Psoas muscle (tissue), 8 donors: ENCODE measurements around the gene ACTC1. TPM values are rescaled to one million over a fixed set of nuclear protein-coding genes. Genes with fewer than 3 reads are reported as not detected.
A peak's percentile ranks its signal among the peaks of the same experiment; 100 is the strongest.

Experiments
- ATAC-seq, 4 donors: fragments of 200-7000 bp; cut with Tn5 transposase; one replicate each; pipeline ENCODE4 v1.9.1; 2020; ENCODE audit warnings: moderate library complexity in 3 of 4, mild to moderate bottlenecking in 2 of 4
- DNase-seq, 2 donors: peaks; one replicate each; pipeline ENCODE4 v3.0.0-alpha.2; 2020
- H3K27ac ChIP-seq: fragments of 200-600 bp; one replicate; pipeline ENCODE4 v1.8.0; 2022
- H3K27me3 ChIP-seq, 3 donors: fragments of 200-600 bp in 1 of 3; one replicate each; pipeline versions ENCODE4 v1.6.1 to v1.8.0; 2013 to 2022; ENCODE audit warnings: low read length in 2 of 3, mild to moderate bottlenecking in 2 of 3, moderate library complexity in 1 of 3; ENCODE audit not compliant: insufficient read depth in 3 of 3
- H3K36me3 ChIP-seq, 2 donors: fragments of 200-600 bp in 1 of 2; one replicate each; pipeline versions ENCODE4 v1.6.1 to v1.8.0; 2013 to 2022; ENCODE audit warnings: low read depth in 1 of 2, mild to moderate bottlenecking in 1 of 2, moderate library complexity in 1 of 2; ENCODE audit not compliant: insufficient read depth in 1 of 2
- H3K4me1 ChIP-seq: fragments of 200-600 bp; one replicate; pipeline ENCODE4 v1.8.0; 2022
- H3K4me3 ChIP-seq: fragments of 200-600 bp; one replicate; pipeline ENCODE4 v1.8.0; 2022; ENCODE audit warnings: mild to moderate bottlenecking
- H3K9me3 ChIP-seq: fragments of 200-600 bp; one replicate; pipeline ENCODE4 v1.8.0; 2022
- WGBS, 3 donors: extraction: QIAGEN DNeasy Blood & Tissue Kit; methylation state at CpG; one replicate each; pipeline versions ENCODE4 v1.1.6 to v1.1.7; 2013; 5-methylcytosine and 5-hydroxymethylcytosine counted together
- intact Hi-C, 2 donors: fragments of 100-400 bp; cut with DNase I; formaldehyde crosslinking; loops; one replicate each; pipeline versions ENCODE4 v1.11.0 to v1.14.2; 2022
- polyA plus RNA-seq, 3 donors: library from polyadenylated mRNA; stranded (reverse); fragments of 200-250 nt; gene quantifications; one replicate each; pipeline ENCODE4 v1.2.3, GENCODE V29; 2013
- total RNA-seq, 4 donors: library from RNA; stranded (reverse); fragmentation: NEBNext Ultra II Directional in 2 of 4; extraction: Animal tissue kit (Norgen Biotek cat#: 25700) in 2 of 4; gene quantifications; one replicate each; pipeline versions ENCODE4 v1.2.1 to v1.2.4, GENCODE V29; 2021 to 2023
- TF ChIP-seq, protein P1 (sequence below): fragments of 200-600 bp; IDR thresholded peaks from one replicate; pipeline ENCODE4 v1.8.0; 2022; ENCODE audit warnings: antibody characterized with exemption
- donor health status: healthy with polysubstance abuse.
- donor health status: DM: no; HTN: no; CAD: no; lungs with moderate emphysema.
- donor health status: Bipolar disorder and iron deficiency.
- donor health status: healthy.
- donor health status: DM: yes; HTN: yes; CAD: no.
- donor health status: DM: no; HTN: no; CAD: no.
- donor health status: DM: no; HTN: no; CAD: no.
- donor health status: DM: yes; HTN: yes; CAD: no.

The ACTC1 gene
- total and polyA plus RNA-seq, 7 donors: 33.5 to 3,379 (median 644) TPM

DNA sequence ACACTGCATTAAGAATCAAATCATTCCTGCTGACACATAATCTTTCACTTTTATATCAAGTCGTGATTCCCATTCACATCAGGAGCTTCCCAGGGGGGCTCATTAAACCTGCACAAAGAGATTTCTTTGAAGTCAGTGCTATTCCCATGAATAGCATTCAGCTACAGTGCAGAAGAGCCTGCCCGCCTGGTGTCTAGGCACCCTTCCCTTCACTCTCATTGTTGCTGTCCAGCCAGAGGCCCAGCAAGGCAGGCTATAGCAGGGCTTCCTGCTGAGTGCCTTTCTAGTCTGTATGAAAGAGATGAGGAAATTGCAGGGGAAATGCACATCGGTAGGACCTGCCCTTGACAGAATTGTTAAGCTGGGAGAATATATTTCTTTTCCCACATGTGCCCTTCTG lies 36.0 kb downstream of the ACTC1 start:
- no peak for ATAC-seq
- H3K4me1 ChIP-seq: no peaks in the 10 kb centered on the region
- no peaks in the 10 kb centered on the region for H3K9me3 ChIP-seq
- DNase-seq: no peak
- no peak overlapping the region for H3K4me3 ChIP-seq
- H3K36me3 ChIP-seq: no peaks in the 10 kb centered on the region
- TF ChIP-seq, protein P1, sequence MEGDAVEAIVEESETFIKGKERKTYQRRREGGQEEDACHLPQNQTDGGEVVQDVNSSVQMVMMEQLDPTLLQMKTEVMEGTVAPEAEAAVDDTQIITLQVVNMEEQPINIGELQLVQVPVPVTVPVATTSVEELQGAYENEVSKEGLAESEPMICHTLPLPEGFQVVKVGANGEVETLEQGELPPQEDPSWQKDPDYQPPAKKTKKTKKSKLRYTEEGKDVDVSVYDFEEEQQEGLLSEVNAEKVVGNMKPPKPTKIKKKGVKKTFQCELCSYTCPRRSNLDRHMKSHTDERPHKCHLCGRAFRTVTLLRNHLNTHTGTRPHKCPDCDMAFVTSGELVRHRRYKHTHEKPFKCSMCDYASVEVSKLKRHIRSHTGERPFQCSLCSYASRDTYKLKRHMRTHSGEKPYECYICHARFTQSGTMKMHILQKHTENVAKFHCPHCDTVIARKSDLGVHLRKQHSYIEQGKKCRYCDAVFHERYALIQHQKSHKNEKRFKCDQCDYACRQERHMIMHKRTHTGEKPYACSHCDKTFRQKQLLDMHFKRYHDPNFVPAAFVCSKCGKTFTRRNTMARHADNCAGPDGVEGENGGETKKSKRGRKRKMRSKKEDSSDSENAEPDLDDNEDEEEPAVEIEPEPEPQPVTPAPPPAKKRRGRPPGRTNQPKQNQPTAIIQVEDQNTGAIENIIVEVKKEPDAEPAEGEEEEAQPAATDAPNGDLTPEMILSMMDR: no peak
- no peak overlapping the region for H3K27ac ChIP-seq
- WGBS, 3 donors: 43 to 53% (median 53%) methylated on average over 3 of the region's 3 CpGs
- intact Hi-C loops: no loop called here
- H3K27me3 ChIP-seq: peaks cover 8 to 36% (median 10%) of the 10 kb centered on the region in 3 donors

DNA sequence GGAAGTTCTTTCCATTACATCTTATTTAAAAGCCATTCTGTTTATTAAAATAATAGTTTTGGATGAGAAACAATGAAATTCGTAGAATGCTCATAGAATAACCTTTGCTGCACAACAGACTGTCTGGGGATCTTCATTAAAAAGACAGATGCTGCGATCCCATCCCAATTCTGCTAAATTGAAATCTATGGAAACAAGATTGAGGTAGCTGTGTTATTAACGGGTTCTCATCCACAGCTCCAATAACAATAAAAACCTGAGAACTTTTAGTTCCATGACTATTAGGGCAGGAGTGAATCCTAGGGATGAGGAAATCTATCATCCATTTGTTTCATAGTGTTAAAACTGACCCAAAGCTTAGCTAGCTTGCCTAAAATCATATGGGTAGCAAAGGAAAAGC lies 38.1 kb downstream of the ACTC1 start:
- ATAC-seq (no peak), DNase-seq (no peak)
- intact Hi-C loops: no loop called here
- WGBS, 3 donors: 76 to 78% (median 78%) methylated on average over 3 of the region's 3 CpGs
- TF ChIP-seq, protein P1: no peak
- H3K27me3 ChIP-seq: peaks cover 8 to 56% (median 17%) of the 10 kb centered on the region in 3 donors
- no peak overlapping the region for H3K4me3 ChIP-seq
- no peaks in the 10 kb centered on the region for H3K9me3 ChIP-seq
- no peaks in the 10 kb centered on the region for H3K4me1 ChIP-seq
- no peaks in the 10 kb centered on the region for H3K36me3 ChIP-seq
- H3K27ac ChIP-seq: no peak overlapping the region

DNA sequence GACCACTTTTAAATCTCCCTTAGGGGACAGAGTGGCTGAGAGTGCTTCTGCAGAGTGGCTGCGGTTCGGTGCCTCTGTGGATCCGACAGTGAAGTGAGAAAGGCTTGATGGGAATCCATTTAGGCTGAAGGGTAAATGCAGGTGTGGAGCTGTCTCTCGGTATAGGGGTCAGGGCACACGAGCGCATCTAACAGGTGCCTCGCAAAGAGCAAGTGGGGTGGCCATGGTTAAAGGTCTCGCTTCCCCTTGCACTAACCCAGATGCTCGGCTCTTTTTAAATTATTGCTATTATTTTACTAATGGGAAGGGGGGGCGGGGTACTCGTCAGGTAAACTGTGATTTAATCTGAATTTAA lies 40.0 kb downstream of the ACTC1 start:
- intact Hi-C loops: no loop called here
- H3K27me3 ChIP-seq: peaks cover 6 to 66% (median 17%) of the 10 kb centered on the region in 3 donors
- no peaks in the 10 kb centered on the region for H3K36me3 ChIP-seq
- TF ChIP-seq, protein P1: no peak
- H3K4me3 ChIP-seq: no peak overlapping the region
- H3K4me1 ChIP-seq: no peaks in the 10 kb centered on the region
- H3K27ac ChIP-seq: no peak overlapping the region
- DNase-seq (no peak), ATAC-seq (no peak)
- no peaks in the 10 kb centered on the region for H3K9me3 ChIP-seq
- 5 to 7% (median 6%) methylated on average over 11 of the region's 11 CpGs for WGBS, 3 donors

DNA sequence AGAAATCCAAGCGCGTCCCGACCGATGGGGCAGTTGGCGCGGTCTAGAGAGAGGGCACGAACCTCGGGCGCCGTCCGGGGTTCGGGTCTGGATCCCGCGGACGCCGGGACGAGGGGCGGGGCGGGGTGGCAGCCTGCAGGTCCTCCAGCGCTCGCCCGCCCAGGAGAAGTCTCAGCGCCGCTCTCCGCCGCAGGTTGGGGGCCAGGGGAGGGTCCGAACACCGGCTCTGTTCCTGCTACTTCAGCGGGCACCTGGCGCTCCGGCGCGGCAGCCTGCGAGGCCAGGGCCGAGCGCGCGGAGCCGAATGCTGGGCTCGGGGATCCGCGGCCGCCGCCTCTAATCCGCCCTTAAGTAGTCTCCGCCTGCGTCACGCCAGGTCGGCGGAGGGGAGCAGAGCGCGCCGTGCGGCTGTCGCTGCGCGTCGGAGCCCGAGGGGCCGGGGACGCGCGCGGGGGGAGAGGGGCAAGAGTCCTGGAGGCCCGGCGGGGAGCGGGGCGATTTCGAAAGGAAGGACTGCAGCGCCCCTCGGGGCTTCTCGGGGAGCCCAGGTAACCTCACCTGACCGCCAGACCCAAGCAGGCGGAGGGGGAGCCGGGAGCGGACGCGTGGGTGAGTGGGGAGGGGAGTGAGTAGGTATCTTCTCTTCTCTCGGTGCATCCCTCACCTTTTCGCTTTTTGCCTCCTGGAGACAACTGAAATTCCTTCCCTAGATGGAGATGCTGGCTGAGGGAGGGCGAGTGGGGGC lies 40.5 kb downstream of the ACTC1 start, which contains the start of gene GJD2:
Gene GJD2 (minus strand): TSS at position 325 of the 745 bp plus-strand sequence. CDS start 510 bp downstream, outside the sequence.
- DNase-seq: no peak
- intact Hi-C loops: no loop called here
- TF ChIP-seq, protein P1: no peak
- 1% methylated on average over 57 to 81 of the region's 81 CpGs for WGBS, 3 donors
- no peaks in the 10 kb centered on the region for H3K4me1 ChIP-seq
- no peaks in the 10 kb centered on the region for H3K9me3 ChIP-seq
- peaks cover 4 to 66% (median 17%) of the 10 kb centered on the region in 3 donors for H3K27me3 ChIP-seq
- no peaks in the 10 kb centered on the region for H3K36me3 ChIP-seq
- ATAC-seq: peak in 3 of 4 donors; percentile 29 to 42 (median 37)
- peak within 1 kb of the TSS; percentile 55 for H3K4me3 ChIP-seq
- no peak within 1 kb of the TSS for H3K27ac ChIP-seq
